H1 (cell line): ENCODE data around the gene ATP1A3. TPM values are rescaled to one million over a fixed set of nuclear protein-coding genes. Genes with fewer than 3 reads are reported as not detected.
A peak's percentile ranks its signal among the peaks of the same experiment; 100 is the strongest.

Experiments
- CTCF ChIA-PET: fragments of 300-600 bp; sonication (Branson Sonifier 250); formaldehyde crosslinking; loops from one replicate; lab custom pipeline; 2021; ENCODE audit not compliant: partially characterized antibody; lab: Charles Lee
- POLR2A ChIA-PET: fragments of 300-600 bp; sonication (Branson Sonifier 250); formaldehyde crosslinking; loops from one replicate; lab custom pipeline; 2021; ENCODE audit warnings: inconsistent platforms; ENCODE audit not compliant: partially characterized antibody; lab: Charles Lee
- DNase-seq, 2 experiments: peaks; one replicate each; pipeline versions ENCODE4 v3.0.0 to v3.0.0-alpha.2; 2010 to 2022; ENCODE audit warnings: low spot score in 2 of 2, low read depth in 1 of 2, mixed read lengths in 1 of 2
- FAIRE-seq: peaks from 2 replicates; lab custom pipeline; 2011; peaks lifted over from hg19 to GRCh38; lab: Jason Lieb, UNC
- H2AFZ ChIP-seq: 2 replicates; pipeline ENCODE4 v1.8.1; 2012; ENCODE audit warnings: low read length, inconsistent platforms
- H2AK5ac ChIP-seq: 2 replicates; pipeline ENCODE4 v1.6.1; 2013; ENCODE audit warnings: low read depth, low read length
- H2BK120ac ChIP-seq: replicated peaks from 2 replicates; pipeline ENCODE3; 2013; ENCODE audit warnings: low read depth, low read length, inconsistent platforms
- H2BK12ac ChIP-seq: 2 replicates; pipeline ENCODE4 v1.6.1; 2013; ENCODE audit warnings: low read depth, low read length
- H2BK15ac ChIP-seq: 2 replicates; pipeline ENCODE4 v1.6.1; 2013; ENCODE audit warnings: low read length
- H2BK20ac ChIP-seq: 2 replicates; pipeline ENCODE4 v1.6.1; 2013; ENCODE audit warnings: low read length
- H2BK5ac ChIP-seq: 2 replicates; pipeline ENCODE4 v1.6.1; 2013; ENCODE audit warnings: low read depth, low read length
- H3K14ac ChIP-seq: 2 replicates; pipeline ENCODE4 v1.6.1; 2013; ENCODE audit warnings: inconsistent platforms; ENCODE audit not compliant: insufficient read length
- H3K18ac ChIP-seq: 2 replicates; pipeline ENCODE4 v1.6.1; 2013; ENCODE audit warnings: low read length; ENCODE audit errors: extremely low read depth
- H3K23ac ChIP-seq: 2 replicates; pipeline ENCODE4 v1.6.1; 2013; ENCODE audit warnings: inconsistent platforms; ENCODE audit not compliant: insufficient read length
- H3K23me2 ChIP-seq: 2 replicates; pipeline ENCODE4 v1.6.1; 2013; ENCODE audit warnings: low read depth, low read length
- H3K27ac ChIP-seq: 2 replicates; pipeline ENCODE4 v1.6.1; 2011; ENCODE audit warnings: low read depth, low read length, inconsistent platforms
- H3K27me3 ChIP-seq, 4 experiments: replicated peaks in 1 of 4; 1 replicate in 1 of 4; 2 replicates in 3 of 4; pipeline versions ENCODE4 v1.6.1 to v1.8.1; 2011 to 2013; ENCODE audit warnings: low read length in 3 of 4, mild to moderate bottlenecking in 3 of 4, inconsistent platforms in 2 of 4, mixed read lengths in 2 of 4, moderate library complexity in 1 of 4; ENCODE audit not compliant: control insufficient read depth in 3 of 4, insufficient read depth in 3 of 4; ENCODE audit errors: extremely low read depth in 1 of 4
- H3K36me3 ChIP-seq, 4 experiments: 2 replicates each; pipeline versions ENCODE4 v1.6.1 to v1.8.1; 2011 to 2013; ENCODE audit warnings: mild to moderate bottlenecking in 4 of 4, low read length in 3 of 4, moderate library complexity in 2 of 4, control low read depth in 1 of 4, inconsistent platforms in 1 of 4; ENCODE audit not compliant: insufficient read depth in 4 of 4, control insufficient read depth in 2 of 4
- H3K4ac ChIP-seq: replicated peaks from 2 replicates; pipeline ENCODE3; 2013; ENCODE audit warnings: low read length, low read depth, mixed read lengths, inconsistent platforms; ENCODE audit not compliant: insufficient read length
- H3K4me1 ChIP-seq, 4 experiments: replicated peaks in 1 of 4; 1 replicate in 1 of 4; 2 replicates in 3 of 4; pipeline versions ENCODE4 v1.6.1 to v1.8.1; 2011 to 2013; ENCODE audit warnings: low read length in 3 of 4, inconsistent platforms in 2 of 4, mixed read lengths in 1 of 4; ENCODE audit not compliant: insufficient read depth in 4 of 4, control insufficient read depth in 3 of 4
- H3K4me2 ChIP-seq, 2 experiments: 2 replicates each; pipeline versions ENCODE4 v1.6.1 to v1.8.1; 2011 to 2013; ENCODE audit warnings: low read depth in 2 of 2, low read length in 2 of 2, control low read depth in 1 of 2, inconsistent platforms in 1 of 2, mild to moderate bottlenecking in 1 of 2; ENCODE audit not compliant: insufficient read depth in 1 of 2
- H3K4me3 ChIP-seq, 4 experiments: fragments of 200-600, 300-600 bp in 1 of 4; sonication (generic), shearing (Covaris generic), sonication (Bioruptor Twin) in 1 of 4; 2 replicates each; pipeline versions ENCODE4 v1.5.1 to v1.8.1; 2011 to 2016; ENCODE audit warnings: low read length in 4 of 4, low read depth in 3 of 4, control low read depth in 2 of 4, inconsistent platforms in 2 of 4, mild to moderate bottlenecking in 2 of 4, mixed read lengths in 1 of 4, moderate library complexity in 1 of 4; ENCODE audit not compliant: insufficient read depth in 2 of 4; ENCODE audit errors: extremely low read depth in 1 of 4
- H3K56ac ChIP-seq: replicated peaks from 2 replicates; pipeline ENCODE3; 2013; ENCODE audit warnings: low read depth, mild to moderate bottlenecking, mixed read lengths, low read length, inconsistent platforms; ENCODE audit not compliant: insufficient read length
- H3K79me1 ChIP-seq: 2 replicates; pipeline ENCODE4 v1.6.1; 2013; ENCODE audit warnings: low read depth, low read length, control low read depth
- H3K79me2 ChIP-seq, 2 experiments: 2 replicates each; pipeline versions ENCODE4 v1.6.1 to v1.8.1; 2012 to 2013; ENCODE audit warnings: low read length in 2 of 2, mild to moderate bottlenecking in 2 of 2, inconsistent platforms in 1 of 2; ENCODE audit not compliant: insufficient read depth in 2 of 2, control insufficient read depth in 1 of 2
- H3K9ac ChIP-seq, 4 experiments: replicated peaks in 1 of 4; 1 replicate in 1 of 4; 2 replicates in 3 of 4; pipeline versions ENCODE4 v1.6.1 to v1.8.1; 2011 to 2013; ENCODE audit warnings: low read depth in 3 of 4, low read length in 3 of 4, control low read depth in 2 of 4, mild to moderate bottlenecking in 2 of 4, moderate library complexity in 2 of 4, inconsistent platforms in 1 of 4; ENCODE audit errors: extremely low read depth in 1 of 4
- H3K9me3 ChIP-seq, 2 experiments: 2 replicates each; pipeline versions ENCODE4 v1.6.1 to v1.8.1; 2012 to 2013; ENCODE audit warnings: mild to moderate bottlenecking in 2 of 2, moderate library complexity in 2 of 2, control low read depth in 1 of 2, inconsistent platforms in 1 of 2, low read depth in 1 of 2, low read length in 1 of 2, mixed read lengths in 1 of 2; ENCODE audit not compliant: insufficient read depth in 2 of 2
- H4K20me1 ChIP-seq, 2 experiments: replicated peaks in 1 of 2; 2 replicates each; pipeline versions ENCODE3 to v1.8.1; 2011 to 2013; ENCODE audit warnings: inconsistent platforms in 2 of 2, low read length in 2 of 2, mild to moderate bottlenecking in 1 of 2; ENCODE audit not compliant: insufficient read depth in 2 of 2, control insufficient read depth in 1 of 2
- H4K5ac ChIP-seq: 2 replicates; pipeline ENCODE4 v1.6.1; 2013; ENCODE audit warnings: low read length, low read depth, mixed read lengths, inconsistent platforms; ENCODE audit not compliant: insufficient read length
- H4K8ac ChIP-seq: 2 replicates; pipeline ENCODE4 v1.8.0; 2013; ENCODE audit warnings: mild to moderate bottlenecking, moderate library complexity, low read length, inconsistent platforms; ENCODE audit not compliant: insufficient read depth; ENCODE audit errors: extremely low read depth
- H4K91ac ChIP-seq: replicated peaks from 2 replicates; pipeline ENCODE3; 2013; ENCODE audit warnings: low read length, mixed read lengths, inconsistent platforms; ENCODE audit not compliant: insufficient read length
- CBX5 ChIP-seq: fragments of 300-800, 300-1000 bp; sonication (generic); IDR thresholded peaks from 2 replicates; pipeline ENCODE4 v1.7.1; 2016; ENCODE audit warnings: antibody characterized with exemption, low read length, low read depth
- EGR1 ChIP-seq: IDR thresholded peaks from 2 replicates; pipeline ENCODE4 v1.6.1; 2011; ENCODE audit warnings: low read depth, low read length, borderline replicate concordance
- FOSL1 ChIP-seq: IDR thresholded peaks from 2 replicates; pipeline ENCODE4 v1.6.1; 2011; ENCODE audit warnings: mild to moderate bottlenecking, low read depth, low read length, moderate library complexity; ENCODE audit not compliant: insufficient read depth
- JUN ChIP-seq: IDR thresholded peaks from 2 replicates; pipeline ENCODE4 v1.6.1; 2011; ENCODE audit warnings: low read depth, mild to moderate bottlenecking, improper control_type of control experiment, low read length
- KDM1A ChIP-seq: fragments of 200-600, 300-600 bp; sonication (generic); IDR thresholded peaks from 2 replicates; pipeline ENCODE4 v1.7.1; 2016; ENCODE audit warnings: mild to moderate bottlenecking, low read length, borderline replicate concordance
- KDM5A ChIP-seq: fragments of 200-600 bp; IDR thresholded peaks from 2 replicates; pipeline ENCODE4 v1.7.1; 2012; ENCODE audit warnings: mild to moderate bottlenecking, low read length, inconsistent platforms, mixed read lengths
- NANOG ChIP-seq: IDR thresholded peaks from 2 replicates; pipeline ENCODE4 v1.6.1; 2011; ENCODE audit warnings: low read length, low read depth, mild to moderate bottlenecking, inconsistent platforms; ENCODE audit not compliant: insufficient read depth, poor library complexity, severe bottlenecking
- PHF8 ChIP-seq: fragments of 200-600 bp; sonication (generic); conservative IDR thresholded peaks from 2 replicates; pipeline ENCODE4 v1.7.1; 2012; ENCODE audit warnings: low read depth, mild to moderate bottlenecking, inconsistent platforms, low read length, moderate library complexity
- POLR2A ChIP-seq, 2 experiments: IDR thresholded peaks; 1 replicate in 1 of 2; 2 replicates in 1 of 2; pipeline ENCODE4 v1.6.1; 2011; ENCODE audit warnings: low read depth in 2 of 2, low read length in 2 of 2, mild to moderate bottlenecking in 2 of 2; ENCODE audit errors: control extremely low read depth in 1 of 2
- POLR2AphosphoS5 ChIP-seq: IDR thresholded peaks from 2 replicates; pipeline ENCODE4 v1.6.1; 2011; ENCODE audit warnings: low read depth, low read length
- POU5F1 ChIP-seq: IDR thresholded peaks from 2 replicates; pipeline ENCODE4 v1.6.1; 2011; ENCODE audit warnings: low read depth, mild to moderate bottlenecking, low read length, moderate library complexity
- SAP30 ChIP-seq: fragments of 300-600 bp; sonication (generic); IDR thresholded peaks from 2 replicates; pipeline ENCODE4 v1.7.1; 2012; ENCODE audit warnings: low read length, moderate library complexity, mild to moderate bottlenecking, inconsistent platforms; ENCODE audit not compliant: insufficient read depth, insufficient replicate concordance
- SP1 ChIP-seq: IDR thresholded peaks from 2 replicates; pipeline ENCODE4 v1.6.1; 2011; ENCODE audit warnings: low read depth, low read length
- TAF1 ChIP-seq: IDR thresholded peaks from 2 replicates; pipeline ENCODE4 v1.6.1; 2011; ENCODE audit warnings: mild to moderate bottlenecking, low read depth, low read length
- WGBS, 2 experiments: shearing (Covaris generic) in 1 of 2; methylation state at CpG; one replicate each; pipeline versions ENCODE4 v1.1.6 to v1.1.7; 2013 to 2015; ENCODE audit warnings: low lambda C conversion rate in 2 of 2, mixed read lengths in 2 of 2, inconsistent platforms in 1 of 2, low coverage in 1 of 2, missing lambda C conversion rate in 1 of 2; ENCODE audit not compliant: insufficient replicate concordance in 2 of 2, insufficient coverage in 1 of 2, insufficient read length in 1 of 2; ENCODE audit errors: extremely low coverage in 1 of 2, missing lambda C conversion rate in 1 of 2; 5-methylcytosine and 5-hydroxymethylcytosine counted together
- polyA plus RNA-seq, 7 experiments: library from polyadenylated mRNA; depleted of rRNA in 3 of 7; stranded (reverse) in 5 of 7; unstranded in 2 of 7; fragments of >200 nt in 5 of 7; fragments of 200-250 nt in 2 of 7; gene quantifications; 1 replicate in 5 of 7; 2 replicates in 1 of 7; 4 replicates in 1 of 7; pipeline versions ENCODE4 v1.2.1 to v1.2.3, GENCODE V29; 2011 to 2013; ENCODE audit warnings: missing spikeins in 2 of 7, mixed read lengths in 2 of 7
- total RNA-seq: library from RNA; stranded (reverse); fragmentation: NEBNext Ultra II Directional; extraction: Animal tissue kit (Norgen Biotek cat#: 25700); gene quantifications from 2 replicates; pipeline ENCODE4 v1.2.1, GENCODE V29; 2021

ATP1A3 gene
- total and polyA plus RNA-seq, 2 of the 8 experiments (the other 6 are each of a cell fraction or from before 2014, with no cell fraction given) = 11.1 to 41.2 TPM

DNA sequence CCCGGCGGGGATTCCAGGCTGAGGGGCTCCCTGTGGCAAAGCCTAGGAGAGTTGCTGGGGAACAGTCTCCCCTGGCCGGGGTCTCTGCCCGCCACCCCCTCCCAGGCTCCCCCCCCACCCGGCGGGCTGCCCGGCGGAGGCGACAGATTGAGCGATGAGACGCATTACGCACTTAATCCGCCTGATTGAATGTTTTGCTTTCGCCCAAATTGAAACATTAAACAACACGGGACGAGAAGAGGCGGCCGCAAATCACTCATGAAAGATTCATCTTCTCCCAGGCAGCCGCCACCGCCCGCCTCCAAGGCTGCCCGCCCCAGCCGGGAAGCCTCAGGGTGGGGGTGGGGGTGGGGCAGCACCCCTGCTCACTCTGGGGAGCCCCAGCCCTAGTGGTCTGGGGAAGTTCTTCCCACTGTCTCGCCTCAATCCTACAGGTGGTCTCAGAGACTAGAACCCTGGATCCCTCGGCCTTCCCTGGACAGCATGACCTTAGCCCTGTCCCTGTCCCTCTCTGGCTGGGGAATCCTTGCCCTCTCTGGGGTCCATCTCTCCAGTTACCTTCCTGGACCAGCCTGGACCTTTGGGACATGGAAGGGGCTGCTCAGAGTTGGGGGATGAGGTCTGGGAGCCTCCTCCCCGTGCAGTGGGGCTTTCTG, 58.1 kb downstream of the ATP1A3 start:
- peak overlapping the region; percentile 74 for H4K91ac ChIP-seq
- 53% methylated on average over 16 of the region's 26 CpGs; no CpG with 5 or more reads in 1 of the 2 experiments for WGBS, 2 experiments
- no peak overlapping the region for H3K56ac ChIP-seq
- H3K79me1 ChIP-seq = no peaks in the 10 kb centered on the region
- no peak overlapping the region for H3K4me3 ChIP-seq
- H2AFZ ChIP-seq = no peak overlapping the region
- no peak overlapping the region for H3K23ac ChIP-seq
- H3K14ac ChIP-seq = no peak overlapping the region
- H4K20me1 ChIP-seq = peaks cover 0 to 21% of the 10 kb centered on the region in 2 experiments
- H2BK20ac ChIP-seq = no peak overlapping the region
- H3K36me3 ChIP-seq = no peaks in the 10 kb centered on the region; a peak in 1 of 8 replicates
- H3K27me3 ChIP-seq = peaks cover 32 to 79% (median 72%) of the 10 kb centered on the region in 4 experiments
- H2AK5ac ChIP-seq = no peak overlapping the region; the same call in 1 of the 2 replicates
- no peak overlapping the region for H2BK12ac ChIP-seq
- no peak overlapping the region for H3K4ac ChIP-seq
- H3K4me1 ChIP-seq = peaks cover 0 to 13% (median 8%) of the 10 kb centered on the region in 4 experiments; a peak in 6 of 7 replicates
- H2BK15ac ChIP-seq = no peak overlapping the region
- DNase-seq = no peak
- no peak for FAIRE-seq
- H4K8ac ChIP-seq = no peak overlapping the region
- no peaks in the 10 kb centered on the region for H3K79me2 ChIP-seq
- no peak overlapping the region for H3K4me2 ChIP-seq
- no peak overlapping the region for H4K5ac ChIP-seq
- peaks cover 10% of the 10 kb centered on the region; the same call in 1 of the 2 replicates for H3K23me2 ChIP-seq
- ChIA-PET CTCF (interaction anchor here (0.6 to 7.0 kb wide), 11 partner anchors 10 to 621 kb away, joined by 3 to 37 read pairs (median 5); no protein-coding TSS in a partner anchor), POLR2A (interaction anchor here (2.5 to 9.6 kb wide), 2 partner anchors 64 kb away, joined by 18 to 71 read pairs; no protein-coding TSS in a partner anchor)
- no peak overlapping the region; a peak in 1 of 7 replicates for H3K9ac ChIP-seq
- no peak overlapping the region for H2BK120ac ChIP-seq
- H3K9me3 ChIP-seq = no peaks in the 10 kb centered on the region
- no peak overlapping the region for H3K27ac ChIP-seq
- no peak overlapping the region for H2BK5ac ChIP-seq
- H3K18ac ChIP-seq = no peak overlapping the region
- TF ChIP-seq TAF1 (no peak), KDM1A (no peak), POLR2A (IDR thresholded peaks at IDR 0.05; ENCODE audit: control extremely low read depth in 1 of 2, low read depth in 2 of 2, low read length in 2 of 2) (no peak), KDM5A (no peak), FOSL1 (no peak), EGR1 (no peak), SP1 (no peak), POLR2AphosphoS5 (no peak), JUN (no peak), POU5F1 (no peak), PHF8 (no peak), NANOG (no peak), CBX5 (no peak), SAP30 (no peak)
